Measurements from ENCODE around the gene TMEM44.

GRCh38 chr3:194609601-194610000 is 23.6 kb downstream of the TMEM44 start:
- TF ChIP-seq CTCF (IDR thresholded peaks at IDR 0.05; ENCODE audit: low read depth, low read length) (no peak), EZH2phosphoT487 (IDR thresholded peaks at IDR 0.05; ENCODE audit: low read depth) (no peak)
